Measurements from ENCODE around the gene CDCA4. TPM values are rescaled to one million over a fixed set of nuclear protein-coding genes. Genes with fewer than 3 reads are reported as not detected.

The CDCA4 gene
- total RNA-seq, 1 experiment from 2014 or later, result 24.9 TPM

DNA sequence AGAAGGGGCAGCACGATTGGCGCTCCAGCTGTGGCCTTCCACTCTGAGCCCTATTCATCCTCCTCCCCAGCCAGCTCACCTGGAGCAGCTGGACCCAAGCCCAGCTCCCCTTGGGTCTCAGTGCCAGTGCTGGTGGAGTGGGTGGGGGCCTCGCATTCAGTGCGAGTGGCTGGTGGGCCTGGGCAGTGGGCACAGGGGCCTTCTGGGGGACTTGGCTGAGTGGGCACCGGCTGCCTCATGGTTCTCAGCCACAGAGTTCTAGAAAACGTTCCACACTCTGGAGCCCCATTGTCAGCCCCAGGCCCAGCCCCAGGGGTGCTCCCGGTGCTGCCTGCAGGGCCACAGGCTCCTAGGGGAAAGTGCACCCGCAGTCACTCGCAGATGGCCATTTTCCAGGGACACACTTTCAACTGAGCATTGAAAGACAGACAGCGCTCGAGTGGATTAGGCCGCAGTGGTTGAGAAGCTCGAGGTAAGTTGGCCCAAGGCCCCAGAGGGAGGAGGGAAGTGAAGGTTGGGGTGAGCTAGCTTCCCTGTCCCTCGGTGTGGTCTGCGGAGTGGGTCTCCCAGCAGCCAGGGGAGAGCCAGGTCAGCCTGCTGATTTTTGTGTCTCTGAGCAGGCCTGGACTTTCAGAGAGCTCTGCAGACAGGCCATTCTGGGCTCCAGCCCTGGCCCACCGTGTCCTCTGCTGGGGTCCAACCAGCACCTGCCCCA lies 31.5 kb downstream of the CDCA4 start:
- Histone ChIP-seq H3F3A (ENCODE audit: insufficient read depth, low read depth) (peaks cover 7% of the 10 kb centered on the region; the same call in 1 of the 2 replicates), H3K4me3 (no peak overlapping the region), H3K27me3 (ENCODE audit: insufficient read depth, low read depth) (no peaks in the 10 kb centered on the region), H3K4me2 (no peak overlapping the region), H3K36me3 (ENCODE audit: low read depth) (peaks cover 4% of the 10 kb centered on the region; the same call in 1 of the 2 replicates), H3K27ac (no peak overlapping the region), H3K79me2 (ENCODE audit: low read depth) (peaks cover 14% of the 10 kb centered on the region), H3K4me1 (replicated peaks; ENCODE audit: insufficient read depth) (peaks cover 11% of the 10 kb centered on the region), H3K9me3 (ENCODE audit: insufficient read depth, low read depth) (no peaks in the 10 kb centered on the region), H2AFZ (no peak overlapping the region), H3K9me2 (ENCODE audit: insufficient read depth) (no peaks in the 10 kb centered on the region), H4K20me1 (ENCODE audit: insufficient read depth) (0 out of 2 replicates have a peak, but pooled peaks cover 7% of the 10 kb centered on the region)
- TF ChIP-seq, protein P1, sequence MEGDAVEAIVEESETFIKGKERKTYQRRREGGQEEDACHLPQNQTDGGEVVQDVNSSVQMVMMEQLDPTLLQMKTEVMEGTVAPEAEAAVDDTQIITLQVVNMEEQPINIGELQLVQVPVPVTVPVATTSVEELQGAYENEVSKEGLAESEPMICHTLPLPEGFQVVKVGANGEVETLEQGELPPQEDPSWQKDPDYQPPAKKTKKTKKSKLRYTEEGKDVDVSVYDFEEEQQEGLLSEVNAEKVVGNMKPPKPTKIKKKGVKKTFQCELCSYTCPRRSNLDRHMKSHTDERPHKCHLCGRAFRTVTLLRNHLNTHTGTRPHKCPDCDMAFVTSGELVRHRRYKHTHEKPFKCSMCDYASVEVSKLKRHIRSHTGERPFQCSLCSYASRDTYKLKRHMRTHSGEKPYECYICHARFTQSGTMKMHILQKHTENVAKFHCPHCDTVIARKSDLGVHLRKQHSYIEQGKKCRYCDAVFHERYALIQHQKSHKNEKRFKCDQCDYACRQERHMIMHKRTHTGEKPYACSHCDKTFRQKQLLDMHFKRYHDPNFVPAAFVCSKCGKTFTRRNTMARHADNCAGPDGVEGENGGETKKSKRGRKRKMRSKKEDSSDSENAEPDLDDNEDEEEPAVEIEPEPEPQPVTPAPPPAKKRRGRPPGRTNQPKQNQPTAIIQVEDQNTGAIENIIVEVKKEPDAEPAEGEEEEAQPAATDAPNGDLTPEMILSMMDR (conservative IDR thresholded peaks at IDR 0.05), result no peak
- no peak for TF ChIP-seq EZH2 (IDR thresholded peaks at IDR 0.05; ENCODE audit: low read depth)
- BruUV-seq (replicated peaks), result no TSS peak
- DNase-seq, result no peak
- intact Hi-C loops (cut with micrococcal nuclease; ENCODE audit: unreplicated experiment), result no loop called here
- ChIA-PET CTCF (no interaction called here), POLR2A (ENCODE audit: unreplicated experiment) (no interaction called here)

DNA sequence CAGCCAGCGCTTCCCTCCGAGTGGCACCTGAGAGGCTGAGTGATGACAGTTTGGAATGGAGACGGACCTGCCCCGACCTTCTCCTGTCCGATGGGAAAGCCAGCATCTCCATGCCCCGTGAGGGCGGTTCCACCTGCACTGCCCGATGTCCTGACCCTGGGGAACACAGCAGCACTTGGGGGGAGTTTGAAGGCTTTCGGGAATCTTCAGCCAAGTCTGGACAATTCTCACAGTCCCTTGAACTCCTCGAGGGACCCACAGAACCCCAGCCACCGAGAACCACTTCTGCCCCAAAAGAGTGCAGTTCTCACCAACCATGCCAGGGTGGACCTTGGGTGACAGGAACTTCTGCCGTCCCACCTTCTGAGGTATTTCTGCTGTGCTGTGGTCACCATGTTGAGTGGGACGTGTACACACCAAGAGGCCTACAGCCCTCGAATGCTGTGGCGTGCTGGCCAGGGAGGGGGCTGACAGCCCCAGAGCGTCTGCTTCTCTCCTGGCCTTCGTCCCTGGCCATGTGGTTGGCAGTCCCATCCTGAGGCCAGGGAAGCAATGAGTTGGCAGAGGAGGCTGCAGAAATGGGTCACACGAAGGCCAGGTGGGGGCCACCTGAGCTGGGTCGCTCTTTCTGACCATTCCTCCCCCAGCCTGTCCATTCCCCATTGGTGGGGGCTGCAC lies 34.3 kb downstream of the CDCA4 start:
- TSS peak; percentile 48 for BruUV-seq (replicated peaks)
- Histone ChIP-seq H2AFZ (no peak overlapping the region), H3K27me3 (ENCODE audit: insufficient read depth, low read depth) (no peaks in the 10 kb centered on the region), H3K27ac (no peak overlapping the region), H3K9me2 (ENCODE audit: insufficient read depth) (no peaks in the 10 kb centered on the region), H3F3A (ENCODE audit: insufficient read depth, low read depth) (peaks cover 6% of the 10 kb centered on the region; the same call in 1 of the 2 replicates), H3K4me2 (peak overlapping the region; percentile 87), H4K20me1 (ENCODE audit: insufficient read depth) (0 out of 2 replicates have a peak, but pooled peaks cover 7% of the 10 kb centered on the region), H3K79me2 (ENCODE audit: low read depth) (peaks cover 14% of the 10 kb centered on the region), H3K9me3 (ENCODE audit: insufficient read depth, low read depth) (no peaks in the 10 kb centered on the region), H3K36me3 (ENCODE audit: low read depth) (peaks cover 3% of the 10 kb centered on the region; the same call in 1 of the 2 replicates), H3K4me3 (peak overlapping the region; percentile 96), H3K4me1 (replicated peaks; ENCODE audit: insufficient read depth) (peaks cover 11% of the 10 kb centered on the region)
- no peak for DNase-seq
- TF ChIP-seq, protein P1 (conservative IDR thresholded peaks at IDR 0.05), result no peak
- no peak for TF ChIP-seq EZH2 (IDR thresholded peaks at IDR 0.05; ENCODE audit: low read depth)
- ChIA-PET CTCF (no interaction called here), POLR2A (ENCODE audit: unreplicated experiment) (no interaction called here)
- intact Hi-C loops (cut with micrococcal nuclease; ENCODE audit: unreplicated experiment), result no loop called here

DNA sequence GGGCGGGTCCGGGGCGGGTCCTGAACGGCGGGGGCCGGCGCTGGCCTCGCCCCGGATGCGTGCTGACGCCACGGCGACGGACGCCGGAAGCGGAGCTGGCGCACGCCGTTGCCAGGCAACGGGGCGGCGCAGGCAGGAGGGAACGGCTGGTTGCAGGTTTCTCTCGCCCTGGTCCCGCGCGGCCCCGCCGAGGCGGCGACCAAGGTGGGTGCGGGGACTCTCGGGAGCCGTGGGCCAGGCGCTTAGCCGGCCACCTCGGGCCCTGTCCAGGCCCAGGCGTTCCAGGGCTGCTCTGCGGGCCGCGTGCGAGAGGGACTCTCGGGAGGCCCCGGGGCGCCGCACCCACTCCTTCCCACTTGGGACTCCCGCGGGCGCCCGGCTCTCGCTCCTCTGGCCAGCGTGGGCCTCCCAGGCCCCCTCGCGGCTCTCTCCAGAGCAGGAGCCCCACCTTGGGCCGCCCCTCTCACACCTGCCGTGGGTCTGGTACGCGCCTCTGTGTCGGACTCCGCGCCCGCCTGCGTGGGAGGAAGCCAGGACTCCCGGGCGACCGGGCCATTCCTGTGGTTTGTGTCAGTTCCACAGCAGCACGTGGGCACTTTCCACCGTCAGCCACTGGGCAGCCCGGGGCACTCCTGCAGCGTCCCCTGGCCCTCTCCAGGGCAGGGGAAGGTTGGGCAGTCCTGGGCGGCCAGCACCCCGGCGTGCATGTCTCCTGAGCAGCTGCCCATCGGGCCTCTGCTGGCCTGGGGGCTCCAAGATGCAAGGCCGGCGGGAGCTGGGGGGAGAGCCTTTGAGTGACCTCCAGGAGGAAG lies 35.0 kb downstream of the CDCA4 start, which contains the start of gene CLBA1:
Gene CLBA1, plus strand, starts transcription at position 114 of the 812 bp plus-strand sequence. Its CDS starts 644 bp downstream, at position 758.
- Histone ChIP-seq H2AFZ (peak within 1 kb of the TSS; percentile 75; the same call in 1 of the 2 replicates), H3K36me3 (ENCODE audit: low read depth) (no peaks in the 10 kb centered on the region), H4K20me1 (ENCODE audit: insufficient read depth) (0 out of 2 replicates have a peak, but pooled peaks cover 7% of the 10 kb centered on the region)

More for the DNA sequence above, 35.0 kb downstream of the CDCA4 start, which contains the start of gene CLBA1:
- ChIA-PET POLR2A (ENCODE audit: unreplicated experiment) (interaction anchor here (0.6 to 0.8 kb wide), 4 partner anchors 13 to 1028 kb away, joined by 3 to 8 read pairs (median 6); no protein-coding TSS in a partner anchor), CTCF (no interaction called here)
- intact Hi-C loops (cut with micrococcal nuclease; ENCODE audit: unreplicated experiment), result no loop called here
- H3K79me2 ChIP-seq (ENCODE audit: low read depth), result peaks cover 14% of the 10 kb centered on the region
- BruUV-seq (replicated peaks), result no TSS peak
- H3K9me3 ChIP-seq (ENCODE audit: insufficient read depth, low read depth), result no peaks in the 10 kb centered on the region
- H3K4me3 ChIP-seq, result peak within 1 kb of the TSS; percentile 96
- DNase-seq, result peak; percentile 69 to 84
- H3K4me1 ChIP-seq (replicated peaks; ENCODE audit: insufficient read depth), result peaks cover 11% of the 10 kb centered on the region
- H3K27me3 ChIP-seq (ENCODE audit: insufficient read depth, low read depth), result no peaks in the 10 kb centered on the region
- no peak for TF ChIP-seq EZH2 (IDR thresholded peaks at IDR 0.05; ENCODE audit: low read depth)
- TF ChIP-seq, protein P1 (conservative IDR thresholded peaks at IDR 0.05), result no peak
- H3K9me2 ChIP-seq (ENCODE audit: insufficient read depth), result no peaks in the 10 kb centered on the region
- H3K27ac ChIP-seq, result no peak within 1 kb of the TSS
- no peaks in the 10 kb centered on the region; the same call in 1 of the 2 replicates for H3F3A ChIP-seq (ENCODE audit: insufficient read depth, low read depth)
- H3K4me2 ChIP-seq, result peak within 1 kb of the TSS; percentile 87
